Activated T-helper 1 cell treated with anti-CD3 and anti-CD28 coated beads, Interleukin-12 subunit alpha, Interleukin-12 subunit beta, Interleukin-2, Interleukin-4 antibody, amounts not matched to agents 30 ng/mL and 10 ng/mL and 1 ng/mL, durations not matched to agents 14 hours and 24 hours and 36 hours (primary cell): ENCODE data around the gene PAM. TPM values are rescaled to one million over a fixed set of nuclear protein-coding genes. Genes with fewer than 3 reads are reported as not detected.
"Not testable (repeated sequence)": the region's sequence is repeated elsewhere in the genome, so short reads cannot be mapped to it uniquely, and the experiment has no call there.

ENCODE experiments used
- DNase-seq: peaks from one replicate; pipeline ENCODE4 v3.0.0; 2021; ENCODE audit warnings: low spot score
- H3K27ac Mint-ChIP-seq: one replicate; pipeline ENCODE4 v1.8.0; 2021; ENCODE audit warnings: mild to moderate bottlenecking, mixed read lengths
- H3K27me3 Mint-ChIP-seq: one replicate; pipeline ENCODE4 v1.8.0; 2022; ENCODE audit warnings: mild to moderate bottlenecking, moderate library complexity, mixed read lengths; ENCODE audit not compliant: insufficient read depth
- H3K36me3 Mint-ChIP-seq: one replicate; pipeline ENCODE4 v1.8.0; 2021; ENCODE audit warnings: low read depth, mixed read lengths
- H3K4me1 Mint-ChIP-seq: one replicate; pipeline ENCODE4 v1.8.0; 2021; ENCODE audit warnings: low read depth, mixed read lengths
- H3K4me3 Mint-ChIP-seq: one replicate; pipeline ENCODE4 v1.8.0; 2021; ENCODE audit warnings: mild to moderate bottlenecking, moderate library complexity, mixed read lengths
- H3K9me3 Mint-ChIP-seq: one replicate; pipeline ENCODE4 v1.8.0; 2021; ENCODE audit warnings: mixed read lengths
- intact Hi-C: fragments of 100-400 bp; cut with micrococcal nuclease; formaldehyde crosslinking; loops from one replicate; pipeline ENCODE4 v1.15.1; 2024
- total RNA-seq: library from RNA; stranded (reverse); gene quantifications from 2 replicates; pipeline ENCODE4 v1.2.3, GENCODE V29; 2022

Gene PAM
- total RNA-seq, 1 donor from 2014 or later, result 74.0 TPM

DNA sequence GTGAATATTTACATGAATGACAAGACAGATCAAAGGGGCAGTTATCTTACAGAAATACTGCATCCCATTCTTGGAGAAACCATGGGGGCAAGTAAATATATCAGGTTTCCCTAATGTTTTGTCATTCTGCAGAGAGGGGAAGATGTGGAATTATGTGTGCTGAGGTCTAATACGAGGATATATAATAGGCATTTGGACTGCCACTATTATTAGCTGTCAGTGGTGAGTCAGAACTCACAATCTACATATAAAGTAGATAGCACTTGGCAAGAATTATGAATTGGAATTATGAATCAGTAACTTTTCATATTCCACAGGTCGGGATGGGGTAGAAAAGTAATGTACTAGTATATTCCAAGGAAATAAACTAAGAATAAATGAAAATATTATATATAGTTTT is 243.1 kb downstream of the PAM start:
- Mint-ChIP-seq H3K27ac (no peak overlapping the region), H3K36me3 (peaks cover 18% of the 10 kb centered on the region), H3K4me3 (no peak overlapping the region), H3K4me1 (no peaks in the 10 kb centered on the region), H3K27me3 (no peaks in the 10 kb centered on the region), H3K9me3 (peaks cover 4% of the 10 kb centered on the region)
- no peak for DNase-seq
- intact Hi-C loops, result no loop called here

DNA sequence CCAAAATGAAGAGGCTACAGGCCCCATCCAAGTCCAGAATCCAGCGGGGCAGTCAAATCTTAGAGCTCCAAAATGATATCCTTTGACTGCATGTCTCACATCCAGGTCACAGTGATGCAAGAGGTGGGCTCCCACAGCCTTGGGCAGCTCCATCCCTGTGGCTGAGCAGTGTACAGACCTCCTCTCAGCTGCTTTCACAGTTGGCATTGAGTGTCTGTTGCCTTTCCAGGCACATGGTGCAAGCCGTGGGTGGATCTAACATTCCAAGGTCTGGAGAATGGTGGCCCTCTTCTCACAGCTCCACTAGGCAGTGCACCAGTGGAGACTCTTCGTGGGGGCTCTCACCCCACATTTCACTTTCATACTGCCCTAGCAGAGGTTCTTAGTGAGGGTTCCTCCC is 244.1 kb downstream of the PAM start:
- intact Hi-C loops, result no loop called here
- no peaks in the 10 kb centered on the region for H3K4me1 Mint-ChIP-seq
- H3K36me3 Mint-ChIP-seq, result peaks cover 15% of the 10 kb centered on the region
- no peak for DNase-seq
- H3K4me3 Mint-ChIP-seq, result no peak overlapping the region
- H3K27ac Mint-ChIP-seq, result no peak overlapping the region
- peaks cover 4% of the 10 kb centered on the region for H3K9me3 Mint-ChIP-seq
- no peaks in the 10 kb centered on the region for H3K27me3 Mint-ChIP-seq

DNA sequence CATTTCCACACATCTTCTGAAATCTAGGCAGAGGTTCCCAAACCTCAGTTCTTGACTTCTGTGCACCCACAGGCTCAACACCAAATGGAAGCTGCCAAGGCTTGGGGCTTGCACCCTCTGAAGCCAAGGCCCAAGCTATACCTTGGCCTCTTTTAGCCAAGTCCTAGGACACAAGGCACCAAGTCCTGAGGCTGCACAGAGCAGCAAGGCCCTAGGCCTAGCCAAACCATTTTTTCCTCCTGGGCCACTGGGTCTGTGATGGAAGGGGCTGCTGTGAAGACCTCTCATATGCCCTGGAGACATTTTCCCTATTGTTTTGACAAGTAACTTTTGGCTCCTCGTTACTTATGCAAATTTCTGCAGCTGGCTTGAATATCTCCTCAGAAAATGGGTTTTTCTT is 244.5 kb downstream of the PAM start:
- H3K27me3 Mint-ChIP-seq, H3K4me1 Mint-ChIP-seq, H3K4me3 Mint-ChIP-seq, DNase-seq, H3K27ac Mint-ChIP-seq, H3K9me3 Mint-ChIP-seq, intact Hi-C loops: not testable (repeated sequence)
- H3K36me3 Mint-ChIP-seq, result peaks cover 12% of the 10 kb centered on the region

DNA sequence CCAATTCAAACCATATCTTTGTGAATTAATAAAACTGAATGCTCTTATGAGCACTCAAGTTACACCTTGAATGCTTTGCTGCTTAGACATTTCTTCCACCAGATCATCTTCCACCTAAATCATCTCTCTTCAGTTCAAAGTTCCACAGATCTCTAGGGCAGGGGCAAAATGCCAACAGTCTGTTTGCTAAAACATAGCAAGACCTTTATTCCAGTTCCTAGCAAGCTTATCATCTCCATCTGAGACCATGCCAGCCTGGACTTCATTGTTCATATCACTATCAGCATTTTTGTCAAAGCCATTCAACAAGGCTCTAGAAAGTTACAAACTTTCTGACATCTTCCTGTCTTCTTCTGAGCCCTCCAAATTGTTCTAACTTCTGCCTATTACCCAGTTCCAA is 245.0 kb downstream of the PAM start:
- intact Hi-C loops, result no loop called here
- no peak for DNase-seq
- H3K4me1 Mint-ChIP-seq, result no peaks in the 10 kb centered on the region
- H3K27me3 Mint-ChIP-seq, result no peaks in the 10 kb centered on the region
- H3K36me3 Mint-ChIP-seq, result peaks cover 9% of the 10 kb centered on the region
- H3K9me3 Mint-ChIP-seq, result peaks cover 4% of the 10 kb centered on the region
- no peak overlapping the region for H3K27ac Mint-ChIP-seq
- no peak overlapping the region for H3K4me3 Mint-ChIP-seq

DNA sequence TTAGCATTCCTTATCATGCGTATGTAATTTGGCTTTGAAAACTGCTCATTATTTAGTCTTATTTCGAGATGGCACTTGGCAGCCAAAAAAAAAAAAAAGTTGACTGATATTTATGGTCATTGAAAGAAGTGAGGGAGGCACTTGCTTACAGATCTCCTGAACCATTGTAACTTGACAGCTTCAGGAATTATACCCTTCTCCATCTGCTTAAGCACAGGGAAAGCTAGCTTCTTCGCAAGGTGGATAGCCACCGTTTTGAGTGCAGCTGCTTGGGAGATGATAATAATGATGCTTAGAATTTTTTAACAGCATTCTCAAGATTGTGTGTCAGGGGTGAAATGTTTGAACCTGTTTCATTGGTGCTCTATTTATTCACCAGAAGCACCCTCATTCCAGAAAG is 248.8 kb downstream of the PAM start:
- intact Hi-C loops, result no loop called here
- H3K27me3 Mint-ChIP-seq, result no peaks in the 10 kb centered on the region
- no peak for DNase-seq
- H3K27ac Mint-ChIP-seq, result no peak overlapping the region
- peaks cover 13% of the 10 kb centered on the region for H3K36me3 Mint-ChIP-seq
- no peaks in the 10 kb centered on the region for H3K4me1 Mint-ChIP-seq
- H3K9me3 Mint-ChIP-seq, result peaks cover 4% of the 10 kb centered on the region
- H3K4me3 Mint-ChIP-seq, result no peak overlapping the region

DNA sequence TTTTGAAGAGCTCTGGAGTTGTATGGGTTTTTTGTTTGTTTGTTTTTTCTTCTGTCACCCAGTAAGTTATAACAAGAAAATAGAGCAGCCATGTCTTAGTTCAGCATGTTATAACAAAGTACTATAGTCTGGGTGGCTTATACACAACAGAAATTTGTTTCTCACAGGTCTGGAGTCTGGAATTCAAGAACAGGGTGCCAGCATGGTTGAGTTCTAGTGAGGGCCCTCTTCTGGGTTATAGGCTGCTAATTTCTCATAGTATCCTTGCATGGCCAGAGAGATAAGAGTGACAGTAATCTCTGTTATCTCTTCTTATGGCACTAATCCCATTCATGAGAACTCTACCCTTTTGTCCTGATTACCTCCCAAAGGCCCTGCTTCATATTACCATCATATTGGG is 250.2 kb downstream of the PAM start:
- intact Hi-C loops, result no loop called here
- no peak overlapping the region for H3K4me3 Mint-ChIP-seq

DNA sequence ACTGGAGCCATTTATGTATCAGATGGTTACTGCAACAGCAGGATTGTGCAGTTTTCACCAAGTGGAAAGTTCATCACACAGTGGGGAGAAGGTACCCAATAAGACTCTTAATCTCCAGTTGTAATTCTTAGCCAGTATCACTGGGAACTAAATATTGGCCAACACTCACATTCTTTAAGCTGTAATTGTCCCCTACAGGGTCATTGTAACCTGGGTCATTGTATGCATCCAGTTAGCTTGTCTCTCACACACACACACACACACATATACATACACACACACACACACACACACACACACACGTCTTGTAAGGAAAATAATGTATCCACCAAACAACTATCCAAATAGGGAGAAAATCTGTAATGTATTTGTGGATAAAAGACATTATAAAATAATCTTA is 251.8 kb downstream of the PAM start:
- intact Hi-C loops, result no loop called here
- no peaks in the 10 kb centered on the region for H3K27me3 Mint-ChIP-seq
- no peak overlapping the region for H3K4me3 Mint-ChIP-seq
- no peak for DNase-seq
- H3K4me1 Mint-ChIP-seq, result peaks cover 10% of the 10 kb centered on the region
- peaks cover 19% of the 10 kb centered on the region for H3K36me3 Mint-ChIP-seq
- no peaks in the 10 kb centered on the region for H3K9me3 Mint-ChIP-seq
- no peak overlapping the region for H3K27ac Mint-ChIP-seq

More for the DNA sequence above, 250.2 kb downstream of the PAM start:
- Mint-ChIP-seq H3K27me3 (no peaks in the 10 kb centered on the region), H3K36me3 (peaks cover 14% of the 10 kb centered on the region), H3K27ac (no peak overlapping the region), H3K9me3 (no peaks in the 10 kb centered on the region), H3K4me1 (peaks cover 3% of the 10 kb centered on the region)
- no peak for DNase-seq

DNA sequence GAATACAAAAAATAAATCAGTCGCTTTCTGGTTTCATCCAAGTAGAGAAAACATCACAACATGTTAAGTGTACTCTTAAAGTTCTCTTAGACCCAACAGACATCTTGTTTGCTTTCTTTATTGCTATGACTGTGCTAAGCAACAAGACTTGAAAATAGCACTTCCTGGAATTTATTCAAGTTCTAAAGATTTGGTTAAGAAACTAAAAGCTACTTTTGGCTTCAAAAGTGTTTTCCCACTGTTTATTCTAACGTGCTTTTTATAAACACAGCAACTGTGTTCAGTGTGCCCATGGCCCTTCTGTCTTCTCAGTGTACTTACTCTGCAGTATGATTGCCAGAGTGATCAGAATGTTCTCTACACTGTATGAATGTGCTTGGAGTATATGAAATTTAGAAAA is 255.1 kb downstream of the PAM start:
- no peak overlapping the region for H3K4me3 Mint-ChIP-seq
- peaks cover 10% of the 10 kb centered on the region for H3K4me1 Mint-ChIP-seq
- intact Hi-C loops, result no loop called here
- H3K27me3 Mint-ChIP-seq, result no peaks in the 10 kb centered on the region
- no peaks in the 10 kb centered on the region for H3K9me3 Mint-ChIP-seq
- H3K36me3 Mint-ChIP-seq, result peaks cover 21% of the 10 kb centered on the region
- no peak for DNase-seq
- H3K27ac Mint-ChIP-seq, result no peak overlapping the region

DNA sequence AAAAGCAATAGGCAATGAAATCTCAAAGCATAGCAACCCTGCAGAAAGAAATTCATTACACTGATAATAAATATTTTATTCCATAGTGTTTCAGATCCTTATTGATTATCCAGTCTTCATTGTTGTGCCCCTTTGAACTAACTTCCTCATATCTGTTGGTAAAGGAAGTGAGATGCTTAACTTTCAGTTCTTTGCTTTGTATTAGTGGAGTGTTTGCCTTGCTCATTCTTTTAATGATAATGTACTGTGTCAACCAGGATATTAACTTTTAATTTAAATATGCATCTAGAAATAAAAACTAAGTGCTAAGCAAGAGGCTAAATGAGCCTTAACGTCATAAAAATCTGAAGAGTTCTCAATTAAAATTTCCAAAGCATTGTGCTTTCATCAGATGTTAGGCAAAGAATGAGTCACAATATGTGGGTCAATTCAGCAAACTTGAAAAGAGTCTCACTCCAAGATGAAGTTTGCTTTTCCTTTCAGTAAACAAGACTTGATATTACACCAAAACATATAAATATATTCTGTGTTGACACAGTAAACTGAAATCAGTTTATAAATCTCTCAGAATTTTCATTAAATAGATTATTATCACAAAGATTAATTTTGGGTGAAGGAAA is 258.9 kb downstream of the PAM start:
- Mint-ChIP-seq H3K4me3 (no peak overlapping the region), H3K36me3 (peaks cover 12% of the 10 kb centered on the region), H3K27me3 (no peaks in the 10 kb centered on the region), H3K4me1 (peaks cover 10% of the 10 kb centered on the region), H3K27ac (no peak overlapping the region), H3K9me3 (no peaks in the 10 kb centered on the region)
- no peak for DNase-seq
- intact Hi-C loops, result no loop called here

DNA sequence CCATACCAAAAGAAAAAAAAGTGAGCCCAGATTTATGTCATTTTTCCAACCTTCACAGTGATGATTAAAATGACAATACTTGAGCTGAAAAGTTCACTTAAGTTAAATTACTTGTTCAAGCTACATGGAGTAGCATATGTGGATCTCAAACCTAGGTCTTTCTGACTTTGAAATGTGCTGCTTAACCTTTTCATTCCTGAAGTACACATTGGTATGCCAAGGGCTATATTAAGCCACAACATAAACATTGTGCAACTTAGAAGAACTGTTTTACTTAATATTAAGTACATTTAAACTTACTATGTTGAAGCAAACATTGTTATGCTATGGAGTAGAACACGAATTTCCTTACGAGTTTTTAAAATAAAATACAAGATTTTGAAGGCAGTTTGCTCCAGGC is 259.9 kb downstream of the PAM start:
- no peak overlapping the region for H3K4me3 Mint-ChIP-seq
- peaks cover 10% of the 10 kb centered on the region for H3K4me1 Mint-ChIP-seq
- DNase-seq, result no peak
- intact Hi-C loops, result no loop called here
- H3K27me3 Mint-ChIP-seq, result no peaks in the 10 kb centered on the region
- no peak overlapping the region for H3K27ac Mint-ChIP-seq
- peaks cover 16% of the 10 kb centered on the region for H3K36me3 Mint-ChIP-seq
- no peaks in the 10 kb centered on the region for H3K9me3 Mint-ChIP-seq

DNA sequence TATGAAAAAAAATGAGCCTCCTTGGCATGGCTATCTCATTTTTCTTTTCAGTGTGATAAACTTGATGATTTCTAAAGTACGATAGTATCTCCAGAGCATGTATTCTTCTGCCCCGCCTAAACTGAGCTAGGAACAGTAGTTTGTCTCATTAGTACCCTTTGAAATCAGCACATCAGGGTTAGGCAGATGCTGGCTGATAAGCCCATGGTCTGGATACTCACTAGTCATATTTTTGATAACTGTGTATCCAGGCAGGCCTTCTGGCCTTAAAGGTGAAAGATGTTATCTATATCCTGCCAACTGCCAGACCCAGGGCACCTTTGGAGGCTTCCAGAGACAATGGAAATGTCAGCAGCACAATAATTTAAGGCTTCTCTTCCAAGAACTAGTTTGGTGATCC is 261.1 kb downstream of the PAM start:
- H3K9me3 Mint-ChIP-seq, result no peaks in the 10 kb centered on the region
- intact Hi-C loops, result no loop called here
- H3K27me3 Mint-ChIP-seq, result no peaks in the 10 kb centered on the region
- H3K4me3 Mint-ChIP-seq, result no peak overlapping the region
- peaks cover 15% of the 10 kb centered on the region for H3K36me3 Mint-ChIP-seq
- DNase-seq, result no peak
- H3K4me1 Mint-ChIP-seq, result peaks cover 4% of the 10 kb centered on the region
- H3K27ac Mint-ChIP-seq, result no peak overlapping the region

DNA sequence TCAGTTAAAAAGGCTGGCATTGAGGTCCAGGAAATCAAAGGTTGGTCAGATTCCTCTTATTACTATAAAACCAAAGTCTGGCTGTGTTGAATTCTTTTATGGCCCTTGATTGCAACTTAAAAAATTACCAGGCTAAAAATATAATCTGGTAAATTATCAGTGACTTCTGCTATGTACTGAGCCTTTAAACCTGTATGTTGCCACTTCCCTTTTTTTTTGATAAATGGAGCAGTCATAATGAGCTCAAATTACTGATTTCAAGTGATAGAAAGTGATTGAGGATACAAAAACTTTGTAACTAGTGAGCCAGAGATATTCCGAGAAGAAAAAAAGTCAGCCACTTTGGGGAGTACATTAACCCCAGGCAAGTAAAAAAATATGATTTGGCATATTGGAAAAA is 264.7 kb downstream of the PAM start:
- no peak overlapping the region for H3K4me3 Mint-ChIP-seq
- no peaks in the 10 kb centered on the region for H3K27me3 Mint-ChIP-seq
- DNase-seq, result no peak
- H3K27ac Mint-ChIP-seq, result no peak overlapping the region
- H3K9me3 Mint-ChIP-seq, result no peaks in the 10 kb centered on the region
- peaks cover 15% of the 10 kb centered on the region for H3K36me3 Mint-ChIP-seq
- peaks cover 5% of the 10 kb centered on the region for H3K4me1 Mint-ChIP-seq
- intact Hi-C loops, result no loop called here

DNA sequence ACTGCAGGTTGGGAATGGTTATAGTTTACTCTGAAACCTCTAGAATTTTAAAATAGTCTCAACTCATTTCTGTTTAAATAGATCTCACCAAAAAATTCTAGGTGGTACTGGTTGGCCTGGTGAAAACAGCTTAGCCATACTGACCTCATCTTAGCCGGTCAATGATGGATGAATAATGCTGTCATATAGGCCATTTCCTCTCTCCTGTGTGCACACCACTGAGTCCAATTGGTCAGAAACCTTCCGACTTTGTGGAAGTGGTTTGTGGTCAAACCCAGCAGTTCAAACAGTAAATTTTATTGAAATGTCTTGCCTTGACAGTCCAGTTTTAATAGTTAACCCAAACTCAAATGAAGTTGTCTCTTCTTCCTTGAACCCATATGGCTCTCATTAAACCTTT is 266.2 kb downstream of the PAM start:
- H3K27ac Mint-ChIP-seq, result no peak overlapping the region
- no peaks in the 10 kb centered on the region for H3K9me3 Mint-ChIP-seq
- peaks cover 19% of the 10 kb centered on the region for H3K36me3 Mint-ChIP-seq
- H3K27me3 Mint-ChIP-seq, result no peaks in the 10 kb centered on the region
- peaks cover 5% of the 10 kb centered on the region for H3K4me1 Mint-ChIP-seq
- no peak overlapping the region for H3K4me3 Mint-ChIP-seq
- intact Hi-C loops, result no loop called here
- DNase-seq, result no peak

DNA sequence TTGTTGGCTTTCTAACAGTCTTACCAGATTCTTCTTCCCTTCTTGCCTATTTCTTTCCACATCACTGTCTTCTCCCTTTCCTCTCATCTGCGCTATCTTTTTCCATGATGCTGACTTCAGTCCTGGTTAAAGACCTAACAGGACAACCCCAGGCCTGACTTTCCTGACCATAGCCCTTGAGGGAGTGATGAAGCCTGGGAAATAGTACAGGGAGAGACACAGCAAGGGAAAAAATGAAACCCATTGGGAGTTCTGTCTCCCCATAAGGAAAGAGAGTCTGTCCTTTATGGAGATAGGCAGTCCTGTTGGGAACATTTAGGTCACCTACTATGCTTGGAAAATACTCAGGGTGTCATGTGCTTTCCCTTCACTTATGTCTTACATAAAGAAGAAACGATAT is 272.2 kb downstream of the PAM start:
- Mint-ChIP-seq H3K27me3 (no peaks in the 10 kb centered on the region), H3K36me3 (peaks cover 17% of the 10 kb centered on the region), H3K4me3 (no peak overlapping the region), H3K4me1 (no peaks in the 10 kb centered on the region), H3K9me3 (no peaks in the 10 kb centered on the region), H3K27ac (no peak overlapping the region)
- no peak for DNase-seq
- intact Hi-C loops, result no loop called here
